GM12892 (cell line): ENCODE data around the gene STK17A.
"Not testable (repeated sequence)": the region's sequence is repeated elsewhere in the genome, so short reads cannot be mapped to it uniquely, and the experiment has no call there.

Experiments
- DNase-seq: peaks from one replicate; pipeline ENCODE4 v3.0.0; 2011; ENCODE audit not compliant: insufficient read length
- FAIRE-seq: peaks from 2 replicates; lab custom pipeline; 2011; peaks lifted over from hg19 to GRCh38; lab: Jason Lieb, UNC
- POLR2A ChIP-seq: IDR thresholded peaks from 2 replicates; pipeline ENCODE4 v1.6.1; 2011; ENCODE audit warnings: low read depth, low read length, control low read depth
- POLR2AphosphoS5 ChIP-seq: IDR thresholded peaks from 2 replicates; pipeline ENCODE4 v1.6.1; 2011; ENCODE audit warnings: low read depth, low read length, control low read depth
- TAF1 ChIP-seq: IDR thresholded peaks from 2 replicates; pipeline ENCODE4 v1.6.1; 2011; ENCODE audit warnings: low read depth, mild to moderate bottlenecking, control low read depth, low read length, borderline replicate concordance

STK17A gene

GRCh38 chr7:43588477-43589132 lies 5.7 kb downstream of the STK17A start:
- FAIRE-seq (no peak), DNase-seq (no peak)

DNA sequence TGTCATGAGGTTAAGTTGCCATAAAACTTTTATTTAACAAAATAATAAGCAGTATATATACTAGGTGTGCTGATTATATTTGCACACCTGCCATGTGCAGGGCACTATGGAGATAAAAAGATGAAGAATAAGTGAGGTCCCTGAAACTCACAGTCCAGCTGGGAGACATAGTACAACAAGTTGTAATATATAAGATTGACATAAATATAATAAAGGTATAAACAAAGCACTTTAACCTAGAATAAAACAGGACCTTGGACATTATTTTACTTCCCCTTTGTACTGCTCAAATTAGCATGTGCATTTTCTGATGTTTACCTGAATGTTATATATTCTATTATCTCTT lies 6.2 kb downstream of the STK17A start:
- no peak for FAIRE-seq
- TF ChIP-seq TAF1: no peak

More at GRCh38 chr7:43588477-43589132, 5.7 kb downstream of the STK17A start:
- TF ChIP-seq POLR2AphosphoS5: no peak
- no peak for TF ChIP-seq TAF1
- 0 out of 2 replicates have a peak, but pooled peaks have one; percentile 17 for TF ChIP-seq POLR2A

DNA sequence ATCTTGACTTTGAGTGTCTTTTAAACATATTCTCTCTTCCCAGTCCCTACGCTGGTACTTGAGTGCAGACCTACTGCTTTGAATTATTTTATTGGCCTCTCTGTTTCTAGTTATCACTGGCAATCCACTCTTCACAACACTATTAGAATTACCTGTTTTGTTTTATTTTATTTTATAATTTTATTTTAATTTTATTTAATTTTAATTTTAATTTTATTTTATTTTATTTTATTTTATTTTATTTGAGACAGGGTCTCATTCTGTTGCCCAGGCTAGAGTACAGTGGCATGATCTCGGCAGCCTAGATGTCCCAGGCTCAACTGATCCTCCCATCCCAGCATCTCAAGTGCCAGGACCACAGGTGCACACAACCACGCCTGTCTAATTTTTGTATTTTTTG lies 6.8 kb downstream of the STK17A start:
- DNase-seq: no peak
- TF ChIP-seq TAF1 (no peak), POLR2AphosphoS5 (no peak), POLR2A (no peak)
- no peak for FAIRE-seq

More for the DNA sequence above, 6.2 kb downstream of the STK17A start:
- no peak for DNase-seq

GRCh38 chr7:43590862-43591557 lies 8.1 kb downstream of the STK17A start:
- TF ChIP-seq POLR2AphosphoS5 (peak; percentile 58), POLR2A (no peak), TAF1 (0 out of 2 replicates have a peak, but pooled peaks have one; percentile 27)
- DNase-seq: no peak
- peak; percentile 97 for FAIRE-seq

DNA sequence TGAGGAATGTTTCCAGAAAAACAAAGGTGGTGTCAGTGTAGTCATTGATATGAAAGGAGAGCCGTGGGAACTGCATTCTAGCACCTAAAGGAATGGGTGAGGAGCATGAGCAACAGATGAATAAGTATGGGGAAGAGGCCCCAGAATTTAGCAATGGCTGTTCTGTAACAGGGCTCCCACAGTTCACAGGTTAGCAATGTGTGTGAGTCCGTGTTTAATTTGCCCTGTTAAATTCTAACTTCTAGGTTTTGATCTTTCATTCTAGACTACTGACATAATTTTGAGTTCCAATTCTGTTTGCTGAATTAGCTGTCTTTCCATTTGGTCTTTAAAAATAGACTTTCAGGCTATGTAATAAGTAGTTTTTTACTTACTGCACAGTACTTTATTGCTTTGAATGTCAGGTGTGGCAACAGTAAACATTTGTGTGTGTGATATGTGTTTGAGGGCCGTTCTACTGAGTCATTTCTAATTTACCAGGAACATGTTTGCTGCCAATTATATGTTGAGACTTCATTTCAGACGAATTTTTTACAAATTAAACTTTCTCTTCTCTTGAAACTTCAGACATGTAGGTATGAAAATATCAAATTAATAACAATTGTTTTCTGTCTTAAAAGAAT lies 8.8 kb downstream of the STK17A start:
- TF ChIP-seq POLR2A (no peak), TAF1 (no peak), POLR2AphosphoS5 (no peak)
- DNase-seq (no peak), FAIRE-seq (peak; percentile 24)

GRCh38 chr7:43592326-43592725 lies 9.4 kb downstream of the STK17A start:
- TF ChIP-seq POLR2AphosphoS5 (no peak), POLR2A (no peak), TAF1 (no peak)
- no peak for DNase-seq
- no peak for FAIRE-seq

- FAIRE-seq: peak; percentile 48
- no peak for TF ChIP-seq POLR2AphosphoS5
- no peak for TF ChIP-seq TAF1
- no peak for TF ChIP-seq POLR2A
Measured at GRCh38 chr7:43593010-43593409, 10.1 kb downstream of the STK17A start.

DNA sequence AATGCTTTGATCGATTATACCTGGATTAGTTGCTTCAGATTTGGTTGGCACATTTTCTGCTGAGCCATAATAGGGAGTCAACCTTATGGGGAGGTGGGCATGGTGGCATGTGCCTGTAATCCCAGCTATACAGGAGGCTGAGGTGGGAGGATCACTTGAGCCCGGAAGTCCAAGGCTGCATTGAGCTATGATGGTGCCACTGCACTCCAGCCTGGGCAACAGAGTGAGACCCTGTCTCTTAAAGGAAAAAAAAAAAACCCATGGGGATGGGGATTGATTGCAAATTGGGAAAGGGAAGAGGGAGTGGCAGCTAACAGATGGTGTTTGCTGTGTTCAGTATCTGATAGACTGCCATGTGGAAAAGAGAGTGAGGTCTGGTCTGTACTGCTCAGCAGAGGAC lies 11.1 kb downstream of the STK17A start:
- DNase-seq (no peak), FAIRE-seq (peak; percentile 50)
- TF ChIP-seq POLR2A: no peak
- TF ChIP-seq TAF1: no peak

More at GRCh38 chr7:43593010-43593409, 10.1 kb downstream of the STK17A start:
- DNase-seq: no peak

DNA sequence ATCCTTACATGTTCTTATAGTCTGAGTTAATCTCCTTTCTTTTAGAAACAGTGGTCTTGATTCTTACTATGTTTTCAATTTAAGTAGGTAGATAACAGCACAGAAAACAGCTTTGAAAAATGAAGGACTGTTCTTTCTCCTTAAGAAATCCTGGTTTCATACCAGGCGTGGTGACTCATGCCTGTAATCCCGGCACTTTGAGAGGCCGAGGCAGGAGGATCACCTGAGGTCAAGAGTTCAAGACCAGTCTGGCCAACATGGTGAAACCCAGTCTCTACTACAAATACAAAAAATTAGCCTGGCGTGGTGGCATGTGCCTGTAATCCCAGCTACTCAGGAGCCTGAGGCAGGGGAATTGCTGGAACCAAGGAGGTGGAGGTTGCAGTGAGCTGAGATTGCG lies 13.5 kb downstream of the STK17A start:
- DNase-seq, FAIRE-seq: not testable (repeated sequence)

- DNase-seq: no peak
- FAIRE-seq: no peak
- no peak for TF ChIP-seq TAF1
Measured at GRCh38 chr7:43600056-43600455, 17.1 kb downstream of the STK17A start.

DNA sequence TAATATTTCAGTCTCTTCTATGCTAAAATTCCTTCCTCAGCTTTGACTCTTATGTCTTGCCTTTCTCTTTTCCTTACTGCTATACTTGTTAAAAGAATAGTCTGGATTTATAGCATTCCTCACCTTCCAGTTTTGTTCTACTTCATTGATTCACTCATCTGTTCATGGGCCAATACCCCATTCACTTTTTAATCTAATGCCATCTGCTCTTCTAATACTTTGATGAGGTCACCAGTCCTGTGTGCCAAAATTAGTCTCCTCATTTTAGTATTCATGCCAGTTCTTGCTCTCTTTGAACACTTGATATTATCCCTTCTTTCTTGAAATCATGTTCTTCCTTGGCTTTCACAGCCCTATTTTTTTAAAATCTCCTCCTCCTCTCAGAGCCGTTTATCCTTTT lies 19.3 kb downstream of the STK17A start:
- FAIRE-seq (no peak), DNase-seq (no peak)
- TF ChIP-seq POLR2A (no peak), TAF1 (no peak), POLR2AphosphoS5 (no peak)

DNA sequence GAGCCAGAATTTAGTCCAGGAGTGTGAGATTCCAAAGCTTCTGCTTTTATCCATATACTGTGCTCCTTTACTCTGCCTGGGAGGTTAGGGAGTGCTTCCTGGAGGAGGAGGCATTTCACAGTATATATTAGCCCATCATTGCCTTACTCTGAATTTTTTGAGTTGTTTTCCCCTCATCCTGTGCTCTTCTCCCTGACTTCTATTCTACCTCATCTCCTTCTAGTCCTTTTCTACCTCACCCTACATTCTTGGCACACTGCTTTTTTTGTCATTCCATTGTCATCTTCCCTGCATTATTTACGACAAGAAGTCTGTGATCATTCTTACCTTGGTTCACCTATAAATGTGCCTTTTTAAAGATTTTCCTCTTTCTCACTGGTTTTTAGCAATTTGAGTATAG lies 21.3 kb downstream of the STK17A start:
- DNase-seq: no peak
- FAIRE-seq: peak; percentile 58
- TF ChIP-seq TAF1: no peak
- no peak for TF ChIP-seq POLR2AphosphoS5
- no peak for TF ChIP-seq POLR2A
